GM18519 (cell line): ENCODE data around the gene UBTD1.

Experiments
- ATAC-seq: cut with Tn5 transposase; IDR thresholded peaks from one replicate; pipeline ENCODE4 v1.9.1; 2021; ENCODE audit warnings: mild to moderate bottlenecking, moderate library complexity; ENCODE audit not compliant: unreplicated experiment, low FRiP score

UBTD1 gene

GRCh38 chr10:97533888-97534287 lies 35.2 kb downstream of the UBTD1 start:
- ATAC-seq, result no peak

- ATAC-seq, result no peak
These were observed 36.1 kb downstream of the UBTD1 start for GRCh38 chr10:97534746-97535367.

GRCh38 chr10:97537186-97537869 lies 38.6 kb downstream of the UBTD1 start:
- no peak for ATAC-seq

GRCh38 chr10:97538411-97538810 lies 39.7 kb downstream of the UBTD1 start:
- ATAC-seq, result no peak

- ATAC-seq, result no peak
These were observed 40.1 kb downstream of the UBTD1 start for GRCh38 chr10:97538839-97539238.

- no peak for ATAC-seq
These were observed 40.9 kb downstream of the UBTD1 start for GRCh38 chr10:97539523-97540200.

- no peak for ATAC-seq
These were observed 42.2 kb downstream of the UBTD1 start for GRCh38 chr10:97540669-97541500.

GRCh38 chr10:97542169-97543024 lies 43.7 kb downstream of the UBTD1 start:
- ATAC-seq, result no peak

- no peak for ATAC-seq
These were observed 44.4 kb downstream of the UBTD1 start for GRCh38 chr10:97543025-97543546.

- ATAC-seq, result no peak
These were observed 47.9 kb downstream of the UBTD1 start for GRCh38 chr10:97546456-97547270.

GRCh38 chr10:97547271-97547600 lies 48.5 kb downstream of the UBTD1 start:
- ATAC-seq, result no peak

- ATAC-seq, result no peak
These were observed 49.2 kb downstream of the UBTD1 start for GRCh38 chr10:97547962-97548361.

GRCh38 chr10:97548828-97549455 lies 50.2 kb downstream of the UBTD1 start:
- ATAC-seq, result no peak

GRCh38 chr10:97549587-97550322 lies 51.0 kb downstream of the UBTD1 start:
- no peak for ATAC-seq

GRCh38 chr10:97550336-97551149 lies 51.8 kb downstream of the UBTD1 start:
- no peak for ATAC-seq

- no peak for ATAC-seq
These were observed 52.5 kb downstream of the UBTD1 start for GRCh38 chr10:97551271-97551670.

- ATAC-seq, result peak; percentile 51
These were observed 54.9 kb downstream of the UBTD1 start for GRCh38 chr10:97553575-97554031.
